Measurements from ENCODE around the gene ZNF680.
A peak's percentile ranks its signal among the peaks of the same experiment; 100 is the strongest.
"Not testable (repeated sequence)": the region's sequence is repeated elsewhere in the genome, so short reads cannot be mapped to it uniquely, and the experiment has no call there.

The ZNF680 gene

GRCh38 chr7:64555046-64555445 is 7.8 kb downstream of the ZNF680 start:
- no peak for DNase-seq

GRCh38 chr7:64554188-64554587 is 8.7 kb downstream of the ZNF680 start:
- not testable (repeated sequence) for DNase-seq

DNA sequence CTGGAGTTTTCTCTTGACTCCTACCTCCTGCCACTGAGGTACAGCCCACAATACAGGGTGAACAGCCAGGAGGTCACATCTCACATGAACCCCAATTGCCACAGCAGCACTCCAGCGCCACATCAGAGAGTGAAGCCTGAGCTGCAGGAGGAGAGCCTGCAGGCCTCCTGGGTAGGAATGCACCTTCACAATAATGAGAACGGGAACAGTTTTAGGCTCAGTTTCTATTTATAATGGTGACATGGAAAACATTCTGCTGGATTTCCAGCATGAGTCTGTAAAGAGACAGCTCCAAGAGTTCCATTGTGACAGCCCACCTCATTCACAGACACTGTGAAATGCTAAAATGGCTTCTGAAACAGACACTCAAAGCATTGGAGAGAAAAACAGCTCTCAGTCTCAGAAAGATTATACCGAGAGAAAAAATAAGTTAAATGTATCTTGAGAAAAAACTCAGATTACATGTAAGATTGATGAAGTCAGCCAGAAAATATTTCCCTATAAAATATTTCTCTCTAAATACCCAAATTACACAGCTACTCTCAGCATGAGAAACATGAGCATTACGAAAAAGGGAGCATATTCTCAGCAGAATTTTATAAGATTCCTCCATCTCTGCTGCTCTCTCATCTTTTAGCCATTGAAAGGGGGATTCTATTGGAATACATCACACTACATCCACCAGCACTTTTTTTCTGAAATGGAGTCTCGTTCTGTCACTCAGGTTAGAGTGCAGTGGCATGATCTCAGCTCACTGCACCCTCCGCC is 11.3 kb downstream of the ZNF680 start:
- no peak for DNase-seq

GRCh38 chr7:64544010-64544409 is 18.9 kb downstream of the ZNF680 start:
- DNase-seq: no peak

- peak; percentile 8 for DNase-seq
Observed at GRCh38 chr7:64541438-64542359, 21.2 kb downstream of the ZNF680 start.

DNA sequence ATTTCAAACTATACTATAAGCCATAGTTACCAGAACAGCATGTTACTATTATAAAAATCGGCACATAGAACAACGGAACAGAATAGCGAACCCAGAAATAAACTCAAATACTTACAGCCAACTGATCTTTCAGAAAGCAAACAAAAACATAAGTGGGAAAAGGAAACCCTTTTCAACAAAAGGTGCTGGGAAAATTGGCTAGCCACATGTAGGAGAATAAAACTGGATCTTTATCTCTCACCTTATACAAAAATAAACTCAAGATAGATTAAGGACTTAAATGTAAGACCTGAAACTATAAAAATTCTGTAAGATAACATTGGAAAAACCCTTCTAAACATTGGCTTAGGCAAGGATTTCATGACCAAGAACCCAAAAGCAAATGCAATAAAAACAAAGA is 29.1 kb downstream of the ZNF680 start:
- DNase-seq: no peak

DNA sequence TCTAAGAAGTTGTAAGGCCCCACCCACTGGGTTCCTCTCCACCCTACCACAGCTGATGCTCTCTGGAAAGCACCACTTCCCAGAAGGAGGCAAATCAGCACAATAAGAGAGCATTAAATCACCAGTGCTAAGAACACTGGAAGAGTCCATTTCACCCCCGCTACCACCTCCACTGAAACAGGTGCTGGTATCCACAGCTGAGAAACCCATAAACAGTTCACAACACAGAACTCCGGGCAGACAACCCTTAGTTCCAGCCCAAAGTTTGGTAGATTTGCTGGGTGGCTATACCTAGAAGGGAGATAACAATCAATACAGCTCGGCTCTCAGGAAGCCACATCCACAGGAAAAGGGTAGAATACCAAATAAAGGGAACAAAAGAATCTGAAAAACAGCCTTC is 34.1 kb downstream of the ZNF680 start:
- no peak for DNase-seq

- no peak for DNase-seq
Observed at GRCh38 chr7:64521409-64521984, 41.4 kb downstream of the ZNF680 start.

DNA sequence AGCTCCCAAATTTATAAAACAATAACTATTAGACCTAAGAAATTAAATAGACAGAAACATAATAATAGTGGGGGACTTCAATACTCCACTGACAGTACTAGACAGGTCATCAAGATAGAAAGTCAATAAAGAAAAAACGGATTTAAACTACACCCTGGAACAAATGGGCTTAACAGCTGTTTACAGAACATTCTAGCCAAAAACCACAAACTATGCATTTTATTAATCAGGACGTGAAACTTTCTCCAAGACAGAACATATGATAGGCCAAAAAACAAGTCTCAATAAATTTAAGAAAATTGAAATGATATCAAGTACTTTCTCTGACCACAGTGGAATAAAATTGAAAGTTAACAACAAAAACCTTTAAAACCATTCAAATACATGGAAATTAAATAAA is 46.4 kb downstream of the ZNF680 start:
- no peak for DNase-seq

- DNase-seq: no peak
Observed at GRCh38 chr7:64515781-64516180, 47.1 kb downstream of the ZNF680 start.

DNA sequence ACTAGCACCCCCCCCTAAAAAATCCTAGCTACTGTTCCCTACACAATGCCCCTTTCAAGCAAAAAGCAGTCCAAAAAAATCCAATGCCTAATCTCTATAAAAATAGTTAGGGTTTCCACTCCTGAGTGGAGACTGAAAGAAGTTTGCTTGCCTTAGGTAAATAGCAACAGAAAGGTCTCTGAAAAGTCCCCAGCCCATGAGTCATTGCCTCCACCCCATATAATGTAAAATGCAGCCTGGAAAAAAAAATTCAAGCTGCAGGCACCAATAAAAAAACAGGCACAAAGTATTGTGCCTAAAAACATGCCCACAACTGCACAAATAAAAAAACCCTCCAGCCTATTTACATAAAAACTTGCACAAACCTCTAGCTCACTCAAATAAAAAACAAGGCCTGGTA is 47.5 kb downstream of the ZNF680 start:
- no peak for DNase-seq

GRCh38 chr7:64509583-64509982 is 53.3 kb downstream of the ZNF680 start:
- no peak for DNase-seq

DNA sequence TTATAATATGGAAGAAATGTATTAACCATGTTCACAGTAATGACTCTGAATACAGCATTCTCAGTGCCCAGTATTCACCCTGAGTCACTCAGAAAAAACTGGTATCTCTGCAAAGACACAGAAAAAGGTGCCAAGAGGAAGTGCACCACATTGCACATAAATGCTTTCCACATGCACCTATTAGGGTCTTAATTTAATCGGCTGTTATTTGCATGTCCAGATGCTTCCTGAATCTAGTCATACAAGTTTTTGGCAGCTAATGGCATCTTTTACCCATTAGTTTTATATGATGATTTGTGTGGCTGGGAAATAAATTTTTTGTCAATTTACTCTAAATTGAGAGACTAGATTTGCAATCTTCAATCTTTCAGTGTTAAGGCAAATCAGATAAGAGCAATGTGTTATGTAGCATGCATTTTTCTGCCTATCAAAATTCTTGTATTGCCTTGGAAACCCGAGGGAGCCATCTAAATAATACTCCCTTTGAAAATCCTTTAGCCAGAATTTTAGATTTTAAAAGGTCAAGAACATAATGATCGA is 58.2 kb downstream of the ZNF680 start:
- no peak for DNase-seq

GRCh38 chr7:64498270-64498669 is 64.6 kb downstream of the ZNF680 start:
- no peak for DNase-seq

GRCh38 chr7:64494912-64495461 is 67.9 kb downstream of the ZNF680 start:
- no peak for DNase-seq

GRCh38 chr7:64485623-64486022 is 77.2 kb downstream of the ZNF680 start:
- no peak for DNase-seq

All from activated CD4-positive, alpha-beta T cell treated with anti-CD3 and anti-CD28 coated beads, Interleukin-2, Interleukin-6, amounts not matched to agents 100 ng/mL and 50 ng/mL, durations not matched to agents 16 hours and 8 hours (primary cell).